Heart left ventricle (tissue), 13 donors: ENCODE results near the gene TBCD.
"Not testable (repeated sequence)": the region's sequence is repeated elsewhere in the genome, so short reads cannot be mapped to it uniquely, and the experiment has no call there.

Experiments used
- POLR2A ChIP-seq, 2 donors: fragments of 450-650 bp; IDR thresholded peaks; one replicate each; pipeline ENCODE4 v1.6.1; 2017; ENCODE audit warnings: antibody characterized with exemption in 2 of 2, mild to moderate bottlenecking in 2 of 2, moderate library complexity in 2 of 2
- TF ChIP-seq, protein P1 (sequence below), 12 donors: fragments of 200-600 bp; sonication (generic) in 4 of 12; IDR thresholded peaks; one replicate each; pipeline versions ENCODE4 v1.5.0 to v1.8.0; 2018 to 2022; ENCODE audit warnings: antibody characterized with exemption in 12 of 12, mild to moderate bottlenecking in 5 of 12
- donor health status: ischemic (EF 13 %, LVEDD 7.1; RV severe dilation, severe dysfunction).
- donor health status: DM: no; HTN: yes; CAD: no.
- donor health status: DM: no; HTN: no; CAD: no.
- donor health status: ischemic (EF 25% LVEDD 6.9; RV normal size, moderate dysfunction).
- donor health status: ischemic (EF 25% LVEDD 5.7; RV mildly dilated, moderate dysfunction).
- donor health status: ischemic (EF 35%, LVEDD 5.7; RV mildly dilated, moderate dysfunction).
- donor health status: nonischemic (EF 11% LVEDD 7.7; RV severe dilation, severe dysfunction).
- donor health status: DM: yes; HTN: yes; CAD: no.
- donor health status: PGD.
- donor health status: ischemic (EF 29% LVEDD 5.4; RV normal size, mild dysfunction).
- donor health status: nonischemic (EF 23%, LVEDD 6.1; RV moderate dilation, normal function).

DNA sequence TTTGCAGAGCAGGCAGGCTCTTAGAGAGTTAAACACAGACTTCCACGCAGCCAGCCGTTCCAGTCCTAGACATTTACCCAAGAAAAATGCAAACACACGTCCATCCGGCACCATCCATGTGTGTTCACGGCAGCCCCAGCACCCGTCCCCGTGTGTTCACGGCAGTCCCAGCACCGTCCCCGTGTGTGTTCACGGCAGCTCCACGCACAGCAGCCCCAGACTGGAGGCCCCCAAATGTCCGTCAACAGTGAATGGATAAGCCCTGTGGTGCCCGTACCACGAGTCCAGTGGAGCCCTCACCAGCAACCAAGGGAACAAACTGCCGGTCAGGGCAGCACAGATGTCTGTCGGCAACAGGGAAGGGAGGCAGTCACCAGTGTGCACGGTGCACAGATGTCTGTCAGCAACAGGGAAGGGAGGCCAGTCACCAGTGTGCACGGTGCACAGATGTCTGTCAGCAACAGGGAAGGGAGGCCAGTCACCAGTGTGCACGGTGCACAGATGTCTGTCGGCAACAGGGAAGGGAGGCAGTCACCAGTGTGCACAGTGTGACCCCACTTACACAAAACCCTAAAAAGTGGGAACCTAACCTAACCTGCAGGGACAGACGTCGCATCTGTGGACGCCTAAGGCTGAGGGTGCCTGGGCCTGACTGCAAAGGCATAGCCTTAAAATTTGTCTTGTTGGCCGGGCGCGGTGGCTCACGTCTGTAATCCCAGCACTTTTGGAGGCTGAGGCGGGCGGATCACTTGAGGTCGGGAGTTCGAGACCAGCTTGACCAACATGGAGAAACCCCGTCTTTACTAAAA lies 216.4 kb downstream of the TBCD start:
- TF ChIP-seq, protein P1, sequence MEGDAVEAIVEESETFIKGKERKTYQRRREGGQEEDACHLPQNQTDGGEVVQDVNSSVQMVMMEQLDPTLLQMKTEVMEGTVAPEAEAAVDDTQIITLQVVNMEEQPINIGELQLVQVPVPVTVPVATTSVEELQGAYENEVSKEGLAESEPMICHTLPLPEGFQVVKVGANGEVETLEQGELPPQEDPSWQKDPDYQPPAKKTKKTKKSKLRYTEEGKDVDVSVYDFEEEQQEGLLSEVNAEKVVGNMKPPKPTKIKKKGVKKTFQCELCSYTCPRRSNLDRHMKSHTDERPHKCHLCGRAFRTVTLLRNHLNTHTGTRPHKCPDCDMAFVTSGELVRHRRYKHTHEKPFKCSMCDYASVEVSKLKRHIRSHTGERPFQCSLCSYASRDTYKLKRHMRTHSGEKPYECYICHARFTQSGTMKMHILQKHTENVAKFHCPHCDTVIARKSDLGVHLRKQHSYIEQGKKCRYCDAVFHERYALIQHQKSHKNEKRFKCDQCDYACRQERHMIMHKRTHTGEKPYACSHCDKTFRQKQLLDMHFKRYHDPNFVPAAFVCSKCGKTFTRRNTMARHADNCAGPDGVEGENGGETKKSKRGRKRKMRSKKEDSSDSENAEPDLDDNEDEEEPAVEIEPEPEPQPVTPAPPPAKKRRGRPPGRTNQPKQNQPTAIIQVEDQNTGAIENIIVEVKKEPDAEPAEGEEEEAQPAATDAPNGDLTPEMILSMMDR (IDR thresholded peaks at IDR 0.05): not testable (repeated sequence)
- not testable (repeated sequence) for TF ChIP-seq POLR2A (IDR thresholded peaks at IDR 0.05)
